ENCODE results near the gene IGSF11.

- no peak for TF ChIP-seq YY1 (IDR thresholded peaks at IDR 0.05; ENCODE audit: insufficient read depth, insufficient read length)
- TF ChIP-seq SUZ12 (IDR thresholded peaks at IDR 0.05; ENCODE audit: extremely low read depth, insufficient read depth, insufficient read length) = no peak
- no peak for TF ChIP-seq ZNF274 (IDR thresholded peaks at IDR 0.05; ENCODE audit: low read depth, low read length)
Observed at GRCh38 chr3:118931996-118932395, 102.7 kb downstream of the IGSF11 start.
